ENCODE results near the gene E4F1. TPM values are rescaled to one million over a fixed set of nuclear protein-coding genes. Genes with fewer than 3 reads are reported as not detected.

E4F1 gene
- total RNA-seq, 1 donor from 2014 or later = 28.6 TPM

DNA sequence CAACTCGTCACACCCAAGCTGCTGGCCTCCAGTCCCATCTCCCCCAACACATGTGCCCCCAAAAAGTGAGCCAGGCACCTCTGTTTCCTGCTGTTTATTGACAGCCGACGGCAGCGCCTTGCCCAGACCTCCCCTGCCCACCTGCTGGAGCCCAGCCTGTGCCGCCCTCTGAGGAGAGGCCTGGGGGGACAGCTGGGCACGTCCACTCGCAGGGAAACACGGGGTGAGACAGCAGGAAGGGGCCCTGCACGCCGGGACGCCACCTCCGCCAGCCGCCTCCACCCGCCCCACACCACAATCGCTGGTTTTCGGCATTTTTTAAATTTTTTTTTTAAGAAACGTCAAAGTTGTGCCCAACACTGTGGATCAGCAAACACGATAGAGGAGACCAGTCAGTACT, 46.3 kb upstream of the E4F1 start:
- peaks cover 4% of the 10 kb centered on the region for H3K36me3 ChIP-seq (ENCODE audit: control insufficient read depth, insufficient read depth, low read length)
- DNase-seq (ENCODE audit: low read depth) = no peak
- TF ChIP-seq, protein P1, sequence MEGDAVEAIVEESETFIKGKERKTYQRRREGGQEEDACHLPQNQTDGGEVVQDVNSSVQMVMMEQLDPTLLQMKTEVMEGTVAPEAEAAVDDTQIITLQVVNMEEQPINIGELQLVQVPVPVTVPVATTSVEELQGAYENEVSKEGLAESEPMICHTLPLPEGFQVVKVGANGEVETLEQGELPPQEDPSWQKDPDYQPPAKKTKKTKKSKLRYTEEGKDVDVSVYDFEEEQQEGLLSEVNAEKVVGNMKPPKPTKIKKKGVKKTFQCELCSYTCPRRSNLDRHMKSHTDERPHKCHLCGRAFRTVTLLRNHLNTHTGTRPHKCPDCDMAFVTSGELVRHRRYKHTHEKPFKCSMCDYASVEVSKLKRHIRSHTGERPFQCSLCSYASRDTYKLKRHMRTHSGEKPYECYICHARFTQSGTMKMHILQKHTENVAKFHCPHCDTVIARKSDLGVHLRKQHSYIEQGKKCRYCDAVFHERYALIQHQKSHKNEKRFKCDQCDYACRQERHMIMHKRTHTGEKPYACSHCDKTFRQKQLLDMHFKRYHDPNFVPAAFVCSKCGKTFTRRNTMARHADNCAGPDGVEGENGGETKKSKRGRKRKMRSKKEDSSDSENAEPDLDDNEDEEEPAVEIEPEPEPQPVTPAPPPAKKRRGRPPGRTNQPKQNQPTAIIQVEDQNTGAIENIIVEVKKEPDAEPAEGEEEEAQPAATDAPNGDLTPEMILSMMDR (IDR thresholded peaks at IDR 0.05; ENCODE audit: insufficient read depth, low read length, poor library complexity, severe bottlenecking) = no peak
- H3K27me3 ChIP-seq (ENCODE audit: control insufficient read depth, insufficient read depth, low read length) = peaks cover 3% of the 10 kb centered on the region
- H3K4me3 ChIP-seq (ENCODE audit: low read depth, low read length) = no peak overlapping the region

DNA sequence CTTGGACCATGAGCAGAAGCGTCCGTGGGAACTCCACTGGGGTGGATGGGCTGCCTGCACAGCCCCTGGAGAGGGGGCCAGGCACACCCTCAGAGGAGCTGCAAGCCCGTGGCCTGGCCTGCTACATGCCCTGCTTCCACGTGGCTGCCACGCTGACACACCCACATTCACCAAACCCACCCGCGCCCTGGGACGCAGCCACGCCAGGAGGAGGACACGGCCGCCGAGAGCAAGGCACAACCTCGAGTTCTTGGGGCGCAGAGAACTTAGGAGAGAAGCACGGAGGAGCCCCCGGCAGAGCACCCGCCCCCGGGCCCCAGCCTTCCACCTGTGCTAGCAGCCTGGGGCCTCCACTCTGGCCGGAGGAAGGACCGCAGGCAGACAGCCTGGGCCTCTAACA, 45.8 kb upstream of the E4F1 start:
- TF ChIP-seq, protein P1 (IDR thresholded peaks at IDR 0.05; ENCODE audit: insufficient read depth, low read length, poor library complexity, severe bottlenecking) = no peak
- Histone ChIP-seq H3K36me3 (ENCODE audit: control insufficient read depth, insufficient read depth, low read length) (peaks cover 4% of the 10 kb centered on the region), H3K27me3 (ENCODE audit: control insufficient read depth, insufficient read depth, low read length) (peaks cover 3% of the 10 kb centered on the region), H3K4me3 (ENCODE audit: low read depth, low read length) (no peak overlapping the region)
- DNase-seq (ENCODE audit: low read depth) = no peak

DNA sequence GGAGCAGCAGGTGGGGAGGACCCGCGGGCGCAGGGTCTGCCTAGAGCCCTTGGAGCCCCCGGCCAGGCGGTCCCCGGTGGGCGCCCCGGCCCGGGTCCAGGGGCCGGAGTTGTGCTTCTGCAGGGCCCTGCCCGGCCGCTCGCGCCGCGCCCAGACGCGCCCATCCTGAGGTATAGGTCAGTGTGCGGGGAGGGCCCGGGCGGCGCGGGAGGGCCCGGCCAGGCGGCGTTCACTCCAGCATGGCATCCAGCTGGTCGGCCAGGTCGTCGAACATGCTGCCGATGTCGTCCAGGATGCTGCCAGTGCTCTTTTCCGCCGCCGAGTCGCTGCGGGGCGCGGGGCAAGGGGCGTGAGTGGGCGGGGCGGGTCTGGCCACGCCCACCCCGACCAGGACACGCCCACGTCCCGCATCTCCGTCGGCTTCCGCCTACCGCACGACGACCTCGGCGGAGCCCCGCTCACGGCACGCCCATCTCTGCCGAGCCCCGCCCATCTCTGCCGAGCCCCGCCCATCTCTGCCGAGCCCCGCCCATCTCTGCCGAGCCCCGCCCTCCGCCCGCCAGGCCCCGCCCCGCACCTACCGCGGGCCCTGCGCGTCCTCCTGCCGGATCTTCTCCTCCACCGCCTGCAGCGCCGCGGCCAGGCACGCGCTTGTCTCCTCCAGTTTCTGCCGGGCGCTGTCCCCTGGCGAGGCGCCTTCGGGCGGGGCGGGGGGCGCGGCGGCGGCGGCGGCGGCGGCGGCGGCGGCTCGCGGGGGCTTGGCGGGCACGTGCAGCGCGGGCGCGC, 44.9 kb upstream of the E4F1 start:
- no peak for DNase-seq (ENCODE audit: low read depth)
- Histone ChIP-seq H3K27me3 (ENCODE audit: control insufficient read depth, insufficient read depth, low read length) (peaks cover 3% of the 10 kb centered on the region), H3K4me3 (ENCODE audit: low read depth, low read length) (no peak overlapping the region), H3K36me3 (ENCODE audit: control insufficient read depth, insufficient read depth, low read length) (peaks cover 2% of the 10 kb centered on the region)
- TF ChIP-seq, protein P1 (IDR thresholded peaks at IDR 0.05; ENCODE audit: insufficient read depth, low read length, poor library complexity, severe bottlenecking) = no peak

DNA sequence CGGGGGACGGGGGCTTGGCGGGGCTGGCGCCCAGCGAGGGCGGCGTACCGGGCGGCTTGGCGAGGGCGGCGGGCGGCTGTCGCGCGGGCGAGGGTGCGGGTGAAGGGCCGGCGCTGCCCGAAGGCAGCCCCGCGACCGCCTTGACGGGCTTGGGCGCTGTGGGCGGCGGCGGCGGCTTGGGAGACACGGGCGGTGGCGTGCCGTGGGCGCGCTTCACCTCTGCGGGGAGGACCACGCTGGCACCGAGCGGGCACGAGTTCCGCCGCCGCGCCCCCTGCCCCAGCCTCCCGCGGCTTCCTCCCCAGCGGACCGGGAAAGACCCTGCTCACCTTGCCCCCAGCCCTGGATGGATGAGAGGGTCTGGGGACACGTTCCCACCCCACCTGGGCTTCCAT, 44.3 kb upstream of the E4F1 start:
- DNase-seq (ENCODE audit: low read depth) = no peak
- Histone ChIP-seq H3K36me3 (ENCODE audit: control insufficient read depth, insufficient read depth, low read length) (peaks cover 2% of the 10 kb centered on the region), H3K27me3 (ENCODE audit: control insufficient read depth, insufficient read depth, low read length) (peaks cover 3% of the 10 kb centered on the region), H3K4me3 (ENCODE audit: low read depth, low read length) (no peak overlapping the region)
- TF ChIP-seq, protein P1 (IDR thresholded peaks at IDR 0.05; ENCODE audit: insufficient read depth, low read length, poor library complexity, severe bottlenecking) = no peak

DNA sequence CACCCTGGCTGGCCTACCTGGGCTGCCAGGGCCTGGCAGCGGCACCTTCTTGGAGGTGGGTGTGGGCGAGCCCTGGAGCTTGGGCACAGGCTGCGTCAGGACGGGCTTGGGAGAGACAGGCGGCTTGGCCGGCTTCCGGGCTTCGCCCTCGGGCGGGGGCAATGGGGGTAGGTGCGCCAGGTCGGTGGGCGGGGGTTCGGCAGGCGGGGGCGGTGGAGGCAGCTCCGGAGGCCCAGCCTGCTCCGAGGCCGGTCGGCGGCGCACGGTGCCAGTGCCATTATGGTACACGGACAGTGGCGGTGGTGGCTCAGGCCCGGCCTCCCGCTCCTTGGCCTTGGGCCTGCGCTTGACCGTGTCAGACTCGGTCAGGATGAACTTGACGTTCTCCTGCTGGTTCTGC, 43.8 kb upstream of the E4F1 start:
- Histone ChIP-seq H3K36me3 (ENCODE audit: control insufficient read depth, insufficient read depth, low read length) (peaks cover 2% of the 10 kb centered on the region), H3K27me3 (ENCODE audit: control insufficient read depth, insufficient read depth, low read length) (peaks cover 3% of the 10 kb centered on the region), H3K4me3 (ENCODE audit: low read depth, low read length) (no peak overlapping the region)
- no peak for DNase-seq (ENCODE audit: low read depth)
- TF ChIP-seq, protein P1 (IDR thresholded peaks at IDR 0.05; ENCODE audit: insufficient read depth, low read length, poor library complexity, severe bottlenecking) = no peak

DNA sequence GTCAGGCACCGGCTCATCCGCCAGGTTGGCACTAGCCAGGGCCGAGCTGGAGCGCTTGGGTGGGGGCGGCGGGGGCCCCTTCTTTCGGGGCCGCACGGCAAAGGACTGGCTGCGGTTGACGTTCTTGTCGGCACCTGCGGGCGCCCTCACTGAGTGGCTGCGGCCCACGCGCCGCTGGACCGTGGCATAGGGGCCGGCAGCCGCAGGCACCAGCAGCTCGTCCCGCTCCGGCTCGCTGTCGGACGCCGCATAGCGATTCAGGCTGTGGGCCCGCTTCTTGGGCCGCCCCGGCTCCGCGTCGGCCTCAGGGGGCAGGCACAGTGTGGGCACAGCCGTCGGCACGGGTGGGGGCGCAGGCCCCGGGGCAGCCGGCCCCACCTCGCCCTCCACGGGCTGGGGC, 42.9 kb upstream of the E4F1 start:
- H3K4me3 ChIP-seq (ENCODE audit: low read depth, low read length) = no peak overlapping the region
- H3K36me3 ChIP-seq (ENCODE audit: control insufficient read depth, insufficient read depth, low read length) = no peaks in the 10 kb centered on the region
- TF ChIP-seq, protein P1 (IDR thresholded peaks at IDR 0.05; ENCODE audit: insufficient read depth, low read length, poor library complexity, severe bottlenecking) = no peak
- DNase-seq (ENCODE audit: low read depth) = no peak
- peaks cover 3% of the 10 kb centered on the region for H3K27me3 ChIP-seq (ENCODE audit: control insufficient read depth, insufficient read depth, low read length)
